GM18526 (cell line): ENCODE measurements around the gene SH2D5.

ENCODE experiments used
- POLR2A ChIP-seq: IDR thresholded peaks from 3 replicates; pipeline ENCODE4 v1.6.1; 2011; ENCODE audit not compliant: insufficient read length; ENCODE audit errors: extremely low read depth

The SH2D5 gene

GRCh38 chr1:20731057-20731991 lies 1.2 kb downstream of the SH2D5 start:
- TF ChIP-seq POLR2A = no peak

- no peak for TF ChIP-seq POLR2A
Observed at GRCh38 chr1:20730690-20731056, 1.8 kb downstream of the SH2D5 start.

- no peak for TF ChIP-seq POLR2A
Observed at GRCh38 chr1:20729990-20730689, 2.4 kb downstream of the SH2D5 start.

- TF ChIP-seq POLR2A = no peak
Observed at GRCh38 chr1:20729155-20729931, 3.2 kb downstream of the SH2D5 start.

GRCh38 chr1:20728371-20729154 lies 3.9 kb downstream of the SH2D5 start:
- no peak for TF ChIP-seq POLR2A

- no peak for TF ChIP-seq POLR2A
Observed at GRCh38 chr1:20727746-20728316, 4.7 kb downstream of the SH2D5 start.

- TF ChIP-seq POLR2A = no peak
Observed at GRCh38 chr1:20726932-20727745, 5.4 kb downstream of the SH2D5 start.

- no peak for TF ChIP-seq POLR2A
Observed at GRCh38 chr1:20726118-20726911, 6.2 kb downstream of the SH2D5 start.

- no peak for TF ChIP-seq POLR2A
Observed at GRCh38 chr1:20725189-20726117, 7.0 kb downstream of the SH2D5 start.

GRCh38 chr1:20724364-20725188 lies 7.9 kb downstream of the SH2D5 start:
- TF ChIP-seq POLR2A = no peak
